Activated naive CD8-positive, alpha-beta T cell treated with anti-CD3 and anti-CD28 coated beads, Interleukin-2, amount 50 U/mL, for 24 hours (primary cell): ENCODE results near the gene ANO4.
"Not testable (repeated sequence)": the region's sequence is repeated elsewhere in the genome, so short reads cannot be mapped to it uniquely, and the experiment has no call there.

Experiments used
- ATAC-seq: fragments of 150-1000 bp; cut with Tn5 transposase; one replicate; pipeline ENCODE4 v1.10.0; 2021
- DNase-seq: peaks from one replicate; pipeline ENCODE4 v3.0.0; 2021
- H3K27ac Mint-ChIP-seq: one replicate; pipeline ENCODE4 v1.8.0; 2021; ENCODE audit warnings: mild to moderate bottlenecking, mixed read lengths
- H3K27me3 Mint-ChIP-seq: one replicate; pipeline ENCODE4 v1.8.0; 2021; ENCODE audit warnings: mixed read lengths
- H3K36me3 Mint-ChIP-seq: one replicate; pipeline ENCODE4 v1.8.0; 2021; ENCODE audit warnings: low read depth, mixed read lengths
- H3K4me1 Mint-ChIP-seq: one replicate; pipeline ENCODE4 v1.8.0; 2021; ENCODE audit warnings: mixed read lengths
- H3K4me3 Mint-ChIP-seq: one replicate; pipeline ENCODE4 v1.8.0; 2021; ENCODE audit warnings: mild to moderate bottlenecking, moderate library complexity, mixed read lengths
- H3K9me3 Mint-ChIP-seq: one replicate; pipeline ENCODE4 v1.8.0; 2021; ENCODE audit warnings: mixed read lengths

ANO4 gene

DNA sequence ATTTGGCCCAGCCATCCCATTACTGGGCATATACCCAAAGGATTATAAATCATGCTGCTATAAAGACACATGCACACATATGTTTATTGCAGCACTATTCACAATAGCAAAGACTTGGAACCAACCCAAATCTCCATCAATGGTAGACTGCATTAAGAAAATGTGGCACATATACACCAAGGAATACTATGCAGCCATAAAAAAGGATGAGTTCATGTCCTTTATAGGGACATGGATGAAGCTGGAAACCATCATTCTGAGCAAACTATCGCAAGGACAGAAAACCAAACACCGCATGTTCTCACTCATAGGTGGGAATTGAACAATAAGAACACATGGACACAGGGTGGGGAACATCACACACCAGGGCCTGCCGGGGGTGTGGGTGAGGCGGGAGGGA lies 295.6 kb downstream of the ANO4 start:
- not testable (repeated sequence) for H3K36me3 Mint-ChIP-seq, DNase-seq, H3K4me1 Mint-ChIP-seq, H3K9me3 Mint-ChIP-seq, H3K4me3 Mint-ChIP-seq, ATAC-seq, H3K27me3 Mint-ChIP-seq, H3K27ac Mint-ChIP-seq

DNA sequence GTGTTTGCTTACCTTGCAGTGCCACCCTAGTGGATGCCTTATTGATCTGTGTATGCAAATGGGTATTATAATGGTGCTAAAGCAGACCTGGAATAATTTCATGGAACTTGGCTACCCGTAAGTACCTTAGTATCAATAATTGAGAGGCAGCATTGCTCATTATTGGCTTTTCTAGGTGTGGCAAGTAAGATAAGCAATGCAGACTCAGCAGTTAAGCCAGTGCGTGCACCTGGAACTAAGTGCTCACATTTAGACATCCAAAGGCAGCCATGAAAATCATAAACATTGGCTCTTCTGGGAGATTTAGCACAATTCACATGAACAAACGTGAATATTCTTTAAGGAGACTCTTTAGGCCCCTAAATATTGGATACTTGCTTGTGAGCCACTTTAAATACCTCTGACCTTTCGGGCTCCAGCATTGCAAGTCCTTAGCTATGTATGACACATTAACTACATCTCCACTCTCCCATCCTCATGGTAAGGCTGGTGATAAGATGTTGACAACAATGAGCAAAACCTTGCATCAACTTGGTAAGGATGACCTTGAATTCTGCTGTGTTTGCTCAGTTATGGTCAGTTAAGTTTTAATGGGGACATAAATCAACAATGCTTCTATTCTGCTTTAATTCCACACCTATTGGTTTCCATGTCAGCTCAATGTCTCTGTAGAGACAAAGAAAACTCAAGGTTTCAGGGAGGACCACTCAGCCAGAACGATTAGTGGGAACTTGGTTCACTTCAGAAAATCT lies 303.4 kb downstream of the ANO4 start:
- H3K4me3 Mint-ChIP-seq = no peak overlapping the region

DNA sequence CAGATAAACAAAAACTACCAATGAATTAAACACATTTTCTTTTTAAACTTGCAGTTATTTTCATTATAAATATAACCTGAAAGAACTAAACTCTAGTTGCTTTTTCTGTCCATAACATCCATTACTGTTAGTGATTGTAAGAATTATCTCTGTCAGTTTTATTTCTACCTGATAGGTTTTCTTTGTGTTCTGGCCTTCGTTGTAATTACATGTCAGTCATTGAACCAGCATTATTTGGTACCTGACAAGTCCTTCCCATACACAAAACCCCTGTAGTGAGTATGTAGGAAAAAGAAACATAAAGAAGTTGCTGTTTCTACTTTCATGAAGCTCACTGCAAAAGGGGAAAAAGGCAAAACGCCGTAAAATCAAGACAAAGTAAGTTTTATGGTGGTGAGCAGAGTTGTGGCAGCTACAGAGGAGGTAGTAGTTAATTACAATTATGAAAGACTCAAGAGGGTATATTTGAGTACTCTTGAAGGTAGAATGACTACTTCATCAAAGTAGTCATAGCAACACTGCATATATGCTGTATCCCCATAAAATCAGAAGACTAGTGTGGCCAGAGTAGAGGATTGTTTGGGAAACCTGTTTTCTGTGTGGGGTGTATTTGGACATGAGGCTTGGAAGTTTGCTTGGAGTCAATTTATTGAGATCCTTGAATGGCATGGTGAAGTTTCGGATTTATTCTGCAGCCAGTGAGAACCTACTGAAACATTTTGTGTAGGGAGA lies 312.6 kb downstream of the ANO4 start:
- DNase-seq (no peak), ATAC-seq (no peak)
- Mint-ChIP-seq H3K9me3 (peaks cover 5% of the 10 kb centered on the region), H3K27ac (no peak overlapping the region), H3K27me3 (no peaks in the 10 kb centered on the region), H3K4me1 (no peaks in the 10 kb centered on the region), H3K36me3 (no peaks in the 10 kb centered on the region), H3K4me3 (no peak overlapping the region)

More for the DNA sequence above, 303.4 kb downstream of the ANO4 start:
- DNase-seq (no peak), ATAC-seq (no peak)
- H3K27me3 Mint-ChIP-seq = no peaks in the 10 kb centered on the region
- H3K9me3 Mint-ChIP-seq = no peaks in the 10 kb centered on the region
- H3K27ac Mint-ChIP-seq = no peak overlapping the region
- no peaks in the 10 kb centered on the region for H3K4me1 Mint-ChIP-seq
- H3K36me3 Mint-ChIP-seq = no peaks in the 10 kb centered on the region

DNA sequence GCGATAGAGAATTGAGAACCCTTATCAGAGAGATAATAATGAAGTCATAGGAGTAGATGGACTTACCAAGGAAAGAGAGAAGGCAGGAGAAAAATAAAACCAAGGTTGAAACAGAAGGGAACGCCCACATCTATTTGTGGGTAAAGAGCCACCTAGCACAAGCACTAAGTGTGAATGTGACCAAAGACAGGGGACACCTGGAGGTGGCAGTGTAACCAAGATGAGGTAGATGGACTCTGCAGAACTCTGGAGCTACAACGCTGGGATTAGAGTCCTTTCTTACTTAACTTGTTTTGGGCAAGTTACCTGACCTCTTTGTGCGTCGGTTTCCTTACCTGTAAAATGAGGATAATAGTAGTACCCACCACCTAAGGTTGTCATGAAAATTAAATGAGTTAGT lies 313.6 kb downstream of the ANO4 start:
- H3K4me1 Mint-ChIP-seq = no peaks in the 10 kb centered on the region
- H3K9me3 Mint-ChIP-seq = peaks cover 5% of the 10 kb centered on the region
- H3K36me3 Mint-ChIP-seq = no peaks in the 10 kb centered on the region
- ATAC-seq = no peak
- H3K27me3 Mint-ChIP-seq = no peaks in the 10 kb centered on the region
- no peak for DNase-seq
- no peak overlapping the region for H3K4me3 Mint-ChIP-seq
- H3K27ac Mint-ChIP-seq = no peak overlapping the region

DNA sequence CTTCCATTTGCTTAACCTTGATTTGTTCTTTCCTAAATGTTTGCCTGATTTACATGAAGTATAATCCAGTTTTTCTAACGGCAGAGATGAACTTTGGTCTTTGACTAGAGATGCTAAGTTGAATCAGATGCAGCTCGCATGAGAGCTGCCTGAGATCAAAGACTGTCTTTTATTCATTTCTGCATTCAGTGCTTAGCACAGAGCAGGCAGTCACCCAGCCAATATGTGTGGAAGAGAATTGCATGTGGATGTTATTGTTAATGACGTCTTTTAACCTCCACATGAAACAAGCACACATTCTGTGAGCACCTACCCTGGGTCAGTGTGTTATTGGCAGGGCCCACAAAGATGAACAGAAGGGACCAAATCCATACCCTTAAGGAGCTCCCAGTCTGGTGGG lies 316.3 kb downstream of the ANO4 start:
- no peak overlapping the region for H3K27ac Mint-ChIP-seq
- H3K4me3 Mint-ChIP-seq = no peak overlapping the region
- ATAC-seq (no peak), DNase-seq (no peak)
- H3K4me1 Mint-ChIP-seq = no peaks in the 10 kb centered on the region
- H3K9me3 Mint-ChIP-seq = no peaks in the 10 kb centered on the region
- H3K27me3 Mint-ChIP-seq = no peaks in the 10 kb centered on the region
- no peaks in the 10 kb centered on the region for H3K36me3 Mint-ChIP-seq

DNA sequence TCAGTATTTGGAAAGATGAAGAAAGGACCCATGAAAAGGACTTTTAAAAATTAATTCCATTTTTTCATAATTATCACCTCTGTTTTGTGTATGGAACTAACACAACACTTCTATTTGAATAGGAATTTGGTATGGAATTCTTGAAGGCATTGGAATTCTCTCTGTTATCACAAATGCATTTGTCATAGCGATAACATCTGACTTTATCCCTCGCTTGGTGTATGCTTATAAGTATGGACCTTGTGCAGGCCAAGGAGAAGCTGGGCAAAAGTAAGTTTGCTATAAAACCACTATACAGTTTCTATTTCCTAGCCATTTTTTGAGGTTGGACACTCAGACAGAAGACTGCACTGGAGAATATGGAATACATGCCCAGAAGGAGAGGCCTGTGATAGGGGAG lies 316.9 kb downstream of the ANO4 start:
- Mint-ChIP-seq H3K4me3 (no peak overlapping the region), H3K27me3 (no peaks in the 10 kb centered on the region), H3K27ac (no peak overlapping the region), H3K4me1 (no peaks in the 10 kb centered on the region), H3K36me3 (no peaks in the 10 kb centered on the region), H3K9me3 (no peaks in the 10 kb centered on the region)
- DNase-seq (no peak), ATAC-seq (no peak)

DNA sequence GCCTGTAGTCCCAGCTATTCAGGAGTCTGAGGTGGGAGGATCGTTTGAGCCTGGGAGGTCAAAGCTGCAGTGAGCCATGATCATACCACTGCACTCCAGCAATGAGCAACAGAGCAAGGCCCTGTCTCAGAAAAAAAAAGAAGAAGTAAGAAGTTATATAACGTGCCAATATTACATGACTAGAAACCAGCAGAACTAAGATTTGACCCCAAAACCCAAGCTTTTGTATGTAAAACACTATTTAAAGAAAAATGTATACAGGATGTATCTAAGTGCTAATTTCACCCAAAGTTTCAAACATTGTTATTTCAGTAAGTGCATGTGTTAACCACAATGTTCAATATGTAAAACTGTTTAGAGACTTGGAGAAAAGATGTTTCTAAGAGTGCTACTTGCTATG lies 320.8 kb downstream of the ANO4 start:
- Mint-ChIP-seq H3K4me3 (no peak overlapping the region), H3K27ac (no peak overlapping the region), H3K4me1 (no peaks in the 10 kb centered on the region), H3K9me3 (peaks cover 5% of the 10 kb centered on the region), H3K27me3 (no peaks in the 10 kb centered on the region), H3K36me3 (no peaks in the 10 kb centered on the region)
- ATAC-seq (no peak), DNase-seq (no peak)

DNA sequence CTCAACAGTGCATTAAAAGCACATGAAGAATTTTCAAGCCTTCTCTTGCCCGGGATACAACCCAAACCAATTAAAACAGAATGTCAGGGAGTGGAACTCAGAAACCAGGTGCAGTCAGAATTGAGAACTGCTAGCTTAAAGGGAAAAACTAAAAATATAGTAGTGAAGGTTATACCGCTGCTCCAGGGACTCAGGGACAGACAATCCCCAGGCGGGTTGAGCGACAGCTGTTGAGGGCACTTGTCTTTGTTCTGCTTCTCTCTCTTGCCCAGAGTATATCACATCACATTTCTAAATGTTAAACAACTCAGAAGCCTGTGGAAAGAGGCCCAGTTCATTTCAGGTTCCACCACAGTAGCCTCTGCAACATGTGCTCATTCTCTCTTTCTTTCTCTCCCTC lies 322.3 kb downstream of the ANO4 start:
- Mint-ChIP-seq H3K27me3 (no peaks in the 10 kb centered on the region), H3K27ac (no peak overlapping the region), H3K4me3 (no peak overlapping the region), H3K9me3 (peaks cover 5% of the 10 kb centered on the region), H3K4me1 (no peaks in the 10 kb centered on the region), H3K36me3 (no peaks in the 10 kb centered on the region)
- no peak for DNase-seq
- no peak for ATAC-seq

DNA sequence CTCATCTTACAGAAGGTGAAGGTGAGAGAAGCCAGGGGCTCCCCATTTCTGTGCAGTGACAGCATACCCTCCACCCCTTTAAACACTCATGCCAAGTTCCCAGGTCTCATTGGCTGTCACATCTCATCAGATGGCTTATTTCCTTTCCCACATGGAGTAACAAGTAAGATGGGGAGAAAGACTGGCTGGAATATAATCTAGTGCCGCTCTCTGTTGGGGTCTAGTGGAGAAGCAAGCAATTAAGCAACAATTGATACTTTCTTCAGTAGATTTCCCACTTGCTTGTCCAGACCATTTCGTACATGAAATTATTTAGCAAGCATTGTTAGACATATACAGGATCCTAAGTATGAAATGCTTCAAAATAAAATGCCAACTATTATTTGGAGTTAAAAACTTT lies 323.3 kb downstream of the ANO4 start:
- no peaks in the 10 kb centered on the region for H3K4me1 Mint-ChIP-seq
- no peaks in the 10 kb centered on the region for H3K36me3 Mint-ChIP-seq
- DNase-seq (no peak), ATAC-seq (no peak)
- no peak overlapping the region for H3K4me3 Mint-ChIP-seq
- peaks cover 10% of the 10 kb centered on the region for H3K9me3 Mint-ChIP-seq
- H3K27ac Mint-ChIP-seq = no peak overlapping the region
- no peaks in the 10 kb centered on the region for H3K27me3 Mint-ChIP-seq

DNA sequence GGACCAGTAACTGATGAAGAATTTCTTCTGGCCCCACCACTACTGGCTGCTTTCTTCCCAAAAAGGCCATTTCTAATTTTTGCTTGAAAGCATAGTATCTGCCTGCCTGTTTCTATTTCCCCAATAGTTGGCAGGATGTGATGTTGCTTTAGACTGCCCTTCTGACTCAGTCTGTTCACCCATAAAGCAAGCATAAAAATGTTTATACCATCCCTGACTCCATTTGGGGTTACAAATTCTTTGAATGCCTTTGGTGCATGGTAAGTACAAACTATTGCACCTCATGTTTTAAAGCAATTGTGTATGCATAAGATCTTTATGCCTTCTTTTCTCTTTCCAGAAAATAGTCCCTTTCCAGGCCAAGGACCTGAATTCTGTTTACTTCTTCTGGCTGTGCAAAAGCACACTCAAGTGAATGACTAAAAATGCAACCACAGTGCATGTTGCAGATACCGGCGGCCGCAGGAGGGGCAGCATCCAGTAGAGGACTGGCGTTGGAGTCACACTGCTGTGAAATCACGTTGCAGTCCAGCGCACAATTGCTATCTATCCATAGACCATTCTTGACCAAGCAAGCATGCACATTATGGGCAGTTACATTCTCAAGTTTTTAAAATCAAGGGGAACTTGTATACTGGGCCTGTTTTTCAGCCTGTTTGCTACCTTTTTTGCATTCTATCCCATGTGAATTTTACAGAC lies 333.1 kb downstream of the ANO4 start:
- H3K4me3 Mint-ChIP-seq = no peak overlapping the region
- H3K9me3 Mint-ChIP-seq = peaks cover 4% of the 10 kb centered on the region
- H3K36me3 Mint-ChIP-seq = no peaks in the 10 kb centered on the region
- peaks cover 5% of the 10 kb centered on the region for H3K27me3 Mint-ChIP-seq
- no peak overlapping the region for H3K27ac Mint-ChIP-seq
- no peak for DNase-seq
- no peaks in the 10 kb centered on the region for H3K4me1 Mint-ChIP-seq
- no peak for ATAC-seq

DNA sequence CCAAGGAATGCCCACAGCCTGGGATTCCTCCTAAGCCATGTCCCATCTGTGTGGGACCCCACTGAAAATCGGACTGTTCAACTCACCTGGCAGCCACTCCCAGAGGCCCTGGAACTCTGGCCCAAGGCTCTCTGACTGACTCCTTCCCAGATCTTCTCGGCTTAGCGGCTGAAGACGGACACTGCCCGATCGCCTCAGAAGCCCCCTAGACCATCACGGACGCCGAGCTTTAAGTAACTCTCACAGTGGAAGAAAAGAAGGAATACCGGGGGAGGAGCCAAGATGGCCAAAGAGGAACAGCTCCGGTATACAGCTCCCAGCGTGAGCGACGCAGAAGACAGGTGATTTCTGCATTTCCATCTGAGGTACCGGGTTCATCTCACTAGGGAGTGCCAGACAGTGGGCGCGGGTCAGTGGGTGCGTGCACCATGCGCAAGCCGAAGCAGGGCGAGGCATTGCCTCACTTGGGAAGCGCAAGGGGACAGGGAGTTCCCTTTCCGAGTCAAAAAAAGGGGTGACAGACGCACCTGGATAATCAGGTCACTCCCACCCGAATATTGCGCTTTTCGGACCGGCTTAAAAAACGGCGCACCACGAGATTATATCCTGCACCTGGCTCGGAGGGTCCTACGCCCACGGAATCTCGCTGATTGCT lies 351.3 kb downstream of the ANO4 start:
- H3K4me1 Mint-ChIP-seq, H3K27me3 Mint-ChIP-seq, DNase-seq, H3K4me3 Mint-ChIP-seq, H3K36me3 Mint-ChIP-seq, H3K27ac Mint-ChIP-seq, H3K9me3 Mint-ChIP-seq, ATAC-seq: not testable (repeated sequence)

DNA sequence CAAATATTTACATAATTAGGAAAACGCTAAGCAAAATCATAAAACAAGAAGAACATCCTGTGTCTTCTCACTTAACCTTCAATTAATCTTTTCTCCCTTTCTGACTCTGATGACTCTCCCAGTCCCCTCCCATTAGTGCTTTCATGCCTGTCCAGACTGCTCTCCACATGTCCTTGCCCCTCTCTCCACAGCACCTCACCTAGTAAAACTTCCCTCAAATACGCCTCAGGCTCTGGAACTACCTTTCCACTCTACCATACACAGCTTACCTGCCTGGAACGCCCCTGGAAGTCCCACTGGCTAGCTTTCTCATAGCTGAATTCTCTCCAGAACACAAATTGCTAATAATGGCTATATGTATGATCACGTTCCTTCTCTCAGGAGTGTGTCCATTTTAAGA lies 370.7 kb downstream of the ANO4 start:
- Mint-ChIP-seq H3K27ac (no peak overlapping the region), H3K36me3 (no peaks in the 10 kb centered on the region), H3K4me1 (no peaks in the 10 kb centered on the region), H3K27me3 (peaks cover 4% of the 10 kb centered on the region), H3K4me3 (no peak overlapping the region), H3K9me3 (no peaks in the 10 kb centered on the region)
- ATAC-seq (no peak), DNase-seq (no peak)

DNA sequence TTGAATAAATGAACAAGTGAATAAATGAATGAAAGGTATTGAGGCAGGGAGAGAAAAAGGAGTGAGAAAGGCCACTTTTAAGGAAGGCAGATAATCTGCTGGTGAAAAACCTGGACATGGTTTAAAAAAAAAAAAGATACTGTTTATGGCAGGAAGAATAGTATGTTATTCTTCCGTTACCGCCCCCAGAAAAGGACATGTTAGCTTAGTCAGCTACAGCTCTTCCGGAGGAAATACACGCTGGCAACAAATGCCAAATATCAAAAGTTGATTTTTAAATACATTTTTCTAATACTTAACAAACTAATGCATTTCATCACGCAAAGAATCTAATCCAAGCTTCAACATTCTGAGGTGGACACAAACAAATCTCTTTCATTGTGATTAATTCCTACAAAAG lies 372.3 kb downstream of the ANO4 start:
- Mint-ChIP-seq H3K9me3 (no peaks in the 10 kb centered on the region), H3K36me3 (no peaks in the 10 kb centered on the region), H3K27me3 (peaks cover 7% of the 10 kb centered on the region), H3K4me3 (no peak overlapping the region), H3K27ac (no peak overlapping the region), H3K4me1 (no peaks in the 10 kb centered on the region)
- DNase-seq (no peak), ATAC-seq (no peak)

DNA sequence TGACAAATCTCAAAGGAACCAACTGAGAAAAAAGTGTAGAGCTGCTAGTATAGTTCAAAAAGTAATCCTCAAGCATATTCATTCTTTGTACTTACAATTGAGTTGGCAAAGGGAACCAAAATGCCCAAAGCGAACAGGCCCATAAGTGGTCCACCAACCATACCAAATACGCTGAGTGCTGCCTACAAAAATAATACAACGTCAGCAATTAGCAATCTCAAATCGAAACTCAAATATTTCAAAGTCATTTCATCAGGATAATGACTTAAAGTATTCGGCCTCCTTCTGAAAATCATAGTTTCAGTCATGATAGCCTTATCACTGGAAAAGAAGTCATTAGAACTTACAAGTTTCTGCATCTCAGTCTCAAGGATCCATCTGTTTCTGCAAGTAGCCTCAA lies 373.4 kb downstream of the ANO4 start:
- no peak overlapping the region for H3K4me3 Mint-ChIP-seq
- peaks cover 6% of the 10 kb centered on the region for H3K27me3 Mint-ChIP-seq
- H3K9me3 Mint-ChIP-seq = no peaks in the 10 kb centered on the region
- no peaks in the 10 kb centered on the region for H3K36me3 Mint-ChIP-seq
- no peak for DNase-seq
- ATAC-seq = no peak
- H3K27ac Mint-ChIP-seq = no peak overlapping the region
- H3K4me1 Mint-ChIP-seq = no peaks in the 10 kb centered on the region

DNA sequence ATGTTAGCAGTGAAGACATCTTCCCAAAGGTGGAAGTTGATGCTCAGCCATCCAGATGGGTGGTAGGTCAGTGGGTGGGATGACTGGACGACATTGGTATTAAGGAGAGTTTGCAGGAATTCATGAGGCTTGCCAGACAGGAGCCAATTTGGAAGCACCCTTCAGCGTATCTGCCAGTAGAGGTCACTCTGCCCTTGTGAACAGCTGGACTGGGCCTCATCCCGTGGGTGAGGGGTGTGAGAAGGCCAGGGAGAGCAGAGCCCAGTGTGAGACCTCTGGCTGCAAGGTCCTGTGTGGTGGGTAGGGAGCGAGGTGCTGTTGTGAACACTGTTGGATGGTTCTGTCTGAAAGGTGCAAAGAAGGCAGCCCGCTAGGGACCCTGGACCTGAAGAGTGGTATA lies 377.7 kb downstream of the ANO4 start:
- DNase-seq (no peak), ATAC-seq (no peak)
- peaks cover 4% of the 10 kb centered on the region for H3K27me3 Mint-ChIP-seq
- peaks cover 5% of the 10 kb centered on the region for H3K9me3 Mint-ChIP-seq
- H3K27ac Mint-ChIP-seq = no peak overlapping the region
- H3K4me1 Mint-ChIP-seq = no peaks in the 10 kb centered on the region
- no peaks in the 10 kb centered on the region for H3K36me3 Mint-ChIP-seq
- no peak overlapping the region for H3K4me3 Mint-ChIP-seq
